GM20000 (cell line): ENCODE measurements around the gene MARCHF5.

Experiments used
- DNase-seq: peaks from one replicate; pipeline ENCODE4 v3.0.0; 2012; ENCODE audit warnings: low spot score
- CTCF ChIP-seq: IDR thresholded peaks from 2 replicates; pipeline ENCODE4 v1.5.1; 2012; ENCODE audit warnings: mild to moderate bottlenecking, control low read depth; ENCODE audit errors: extremely low read depth, missing control alignments

MARCHF5 gene

GRCh38 chr10:92290076-92290836 lies 711 bp upstream of the MARCHF5 start:
- peak; percentile 52 for DNase-seq
- TF ChIP-seq CTCF: no peak

GRCh38 chr10:92291616-92291865 lies 574 bp downstream of the MARCHF5 start:
- no peak for TF ChIP-seq CTCF
- DNase-seq: no peak

- peak; percentile 66 for TF ChIP-seq CTCF
- DNase-seq: peak; percentile 67
Observed at GRCh38 chr10:92291921-92292845, 1.2 kb downstream of the MARCHF5 start.

- no peak for TF ChIP-seq CTCF
- DNase-seq: no peak
Observed at GRCh38 chr10:92298487-92298886, 7.5 kb downstream of the MARCHF5 start.

- no peak for DNase-seq
- TF ChIP-seq CTCF: no peak
Observed at GRCh38 chr10:92303096-92303495, 12.1 kb downstream of the MARCHF5 start.

DNA sequence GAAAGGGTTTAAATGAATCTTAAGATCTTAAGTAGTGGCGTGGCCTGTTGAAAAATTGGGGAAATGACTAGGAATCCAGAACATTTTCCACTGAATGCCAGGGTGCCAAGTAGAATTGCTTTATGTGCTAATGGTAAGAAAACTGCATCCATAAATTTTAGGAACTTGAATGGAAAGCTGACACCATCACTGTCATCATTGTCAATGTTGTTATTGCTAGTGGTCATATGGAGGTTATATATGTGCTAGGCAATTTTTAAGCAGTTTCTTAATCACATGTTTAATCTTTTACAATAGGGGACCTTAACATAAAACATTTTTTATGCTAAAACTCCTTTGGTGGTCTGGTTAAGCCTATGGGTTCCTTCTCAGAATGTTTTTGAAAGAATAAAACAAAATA lies 13.1 kb downstream of the MARCHF5 start:
- DNase-seq: no peak
- TF ChIP-seq CTCF: no peak
